Muscle of leg (tissue), 11 donors: ENCODE measurements around the gene RSPH9. TPM values are rescaled to one million over a fixed set of nuclear protein-coding genes. Genes with fewer than 3 reads are reported as not detected.

Source experiments
- DNase-seq: peaks from one replicate; pipeline ENCODE4 v3.0.0; 2013
- H3K27ac ChIP-seq: one replicate; pipeline ENCODE4 v1.5.1; 2013; ENCODE audit warnings: mild to moderate bottlenecking, low read length, control low read depth
- H3K27me3 ChIP-seq: one replicate; pipeline ENCODE4 v1.6.1; 2013; ENCODE audit warnings: low read length; ENCODE audit not compliant: control insufficient read depth, insufficient read depth
- H3K36me3 ChIP-seq: one replicate; pipeline ENCODE4 v1.6.1; 2013; ENCODE audit warnings: low read length; ENCODE audit not compliant: control insufficient read depth, insufficient read depth
- H3K4me1 ChIP-seq: one replicate; pipeline ENCODE4 v1.6.1; 2013; ENCODE audit warnings: low read length; ENCODE audit not compliant: control insufficient read depth, insufficient read depth
- H3K4me3 ChIP-seq: one replicate; pipeline ENCODE4 v1.5.1; 2013; ENCODE audit warnings: low read length, control low read depth
- H3K9me3 ChIP-seq: replicated peaks from 2 replicates; pipeline ENCODE4 v1.6.1; 2013; ENCODE audit warnings: low read depth, low read length; ENCODE audit not compliant: control insufficient read depth
- WGBS: methylation state at CpG from one replicate; pipeline ENCODE4 v1.1.5; 2013; ENCODE audit warnings: missing lambda C conversion rate; ENCODE audit not compliant: insufficient coverage; 5-methylcytosine and 5-hydroxymethylcytosine counted together
- polyA plus RNA-seq, 8 donors: library from polyadenylated mRNA; unstranded; fragments of 120-200 nt; gene quantifications; one replicate each; pipeline versions ENCODE4 v1.2.1 to v1.2.3, GENCODE V29; 2013; ENCODE audit warnings: inconsistent platforms in 1 of 8, low replicate concordance in 1 of 8; ENCODE audit not compliant: insufficient read length in 8 of 8, insufficient read depth in 1 of 8
- total RNA-seq: library from RNA; stranded (reverse); fragments of 120-200 nt; gene quantifications from one replicate; pipeline ENCODE4 v1.2.4, GENCODE V29; 2013

RSPH9 gene
- total and polyA plus RNA-seq, 9 donors, result 0.41 to 1.1 (median 0.78) TPM

DNA sequence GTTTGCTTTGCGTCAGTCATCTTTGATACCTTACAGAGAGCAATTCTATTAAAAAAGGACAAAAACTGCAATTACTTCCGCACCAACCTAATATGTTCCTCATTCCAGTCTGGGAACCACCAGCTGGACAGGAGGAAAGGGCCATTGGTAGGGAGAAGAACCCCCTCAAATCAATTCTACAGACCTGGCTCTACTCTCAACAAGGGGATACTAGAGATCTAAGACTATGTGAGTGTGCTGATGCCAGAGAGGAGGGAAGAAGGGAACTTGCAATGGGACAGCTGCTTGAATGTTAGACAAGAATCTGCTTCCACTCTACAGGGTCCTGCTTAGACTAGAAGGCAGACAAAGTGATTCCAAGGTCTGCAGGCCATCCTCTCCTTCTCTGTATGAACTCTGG is 29.5 kb downstream of the RSPH9 start:
- Histone ChIP-seq H3K36me3 (peaks cover 89% of the 10 kb centered on the region), H3K27ac (no peak overlapping the region)

DNA sequence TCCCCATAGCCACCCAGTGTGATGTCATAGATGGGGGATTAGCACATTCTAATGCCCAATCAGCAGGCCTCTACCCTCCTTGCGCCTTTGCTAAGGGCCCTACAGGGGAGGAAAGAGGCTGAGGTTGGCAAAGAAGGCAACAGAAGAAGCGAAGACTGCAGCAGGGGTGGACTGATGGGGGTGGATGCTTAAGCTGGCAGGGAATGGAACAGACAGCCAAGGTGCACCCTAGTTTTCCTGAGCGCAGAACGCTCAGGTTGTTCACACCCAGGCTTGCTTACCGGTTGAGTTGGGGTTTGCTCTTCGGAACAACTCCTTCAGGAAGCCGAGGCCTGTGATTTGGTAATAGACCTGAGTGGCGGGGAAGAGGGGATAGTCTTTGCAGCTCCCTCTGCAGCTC is 30.1 kb downstream of the RSPH9 start:
- Histone ChIP-seq H3K9me3 (no peaks in the 10 kb centered on the region), H3K36me3 (peaks cover 92% of the 10 kb centered on the region), H3K4me3 (no peak overlapping the region), H3K27me3 (no peaks in the 10 kb centered on the region), H3K4me1 (peaks cover 40% of the 10 kb centered on the region), H3K27ac (no peak overlapping the region)
- DNase-seq, result no peak
- 91% methylated on average over 8 of the region's 8 CpGs for WGBS

More for the DNA sequence above, 29.5 kb downstream of the RSPH9 start:
- no peaks in the 10 kb centered on the region for H3K9me3 ChIP-seq
- no peaks in the 10 kb centered on the region for H3K27me3 ChIP-seq
- H3K4me1 ChIP-seq, result peaks cover 47% of the 10 kb centered on the region
- WGBS, result no CpG with 5 or more reads among the region's 2 CpGs
- H3K4me3 ChIP-seq, result no peak overlapping the region
- DNase-seq, result no peak

DNA sequence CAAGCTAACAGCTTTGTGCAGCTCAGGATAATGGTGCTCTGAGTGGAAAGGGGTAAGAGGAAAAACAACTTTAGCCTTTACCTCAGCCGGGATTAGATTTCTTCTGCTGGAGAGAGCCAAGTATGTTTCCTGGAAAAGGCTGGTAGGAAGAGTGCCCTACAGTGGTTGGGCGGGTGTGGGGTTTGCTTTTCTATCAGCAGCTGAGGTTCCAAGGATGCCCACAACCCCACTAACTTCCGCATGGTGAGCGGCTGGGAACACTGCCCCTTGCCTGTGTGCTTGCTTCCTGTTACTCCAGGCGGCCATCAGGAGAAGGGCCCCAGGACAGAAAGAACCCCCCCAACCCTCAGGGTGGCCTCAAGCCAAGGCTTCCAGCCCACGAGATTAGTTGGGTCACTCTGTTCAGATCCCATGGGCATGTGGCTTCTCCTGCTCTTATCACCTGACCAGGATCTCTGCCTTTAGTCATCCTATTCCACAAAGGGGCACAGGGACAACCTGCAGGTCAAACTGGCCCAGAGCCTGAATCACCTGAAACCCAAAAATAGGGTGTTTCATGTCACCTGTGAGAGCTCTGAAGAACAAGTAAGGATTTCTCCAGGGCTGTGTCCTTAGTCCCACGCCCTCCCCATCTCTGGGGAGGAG is 32.2 kb downstream of the RSPH9 start:
- H3K36me3 ChIP-seq, result peaks cover 92% of the 10 kb centered on the region
- no peaks in the 10 kb centered on the region for H3K9me3 ChIP-seq
- no peak overlapping the region for H3K27ac ChIP-seq
- 72% methylated on average over 5 of the region's 7 CpGs for WGBS
- H3K4me3 ChIP-seq, result no peak overlapping the region
- H3K4me1 ChIP-seq, result peaks cover 24% of the 10 kb centered on the region
- no peaks in the 10 kb centered on the region for H3K27me3 ChIP-seq
- no peak for DNase-seq

DNA sequence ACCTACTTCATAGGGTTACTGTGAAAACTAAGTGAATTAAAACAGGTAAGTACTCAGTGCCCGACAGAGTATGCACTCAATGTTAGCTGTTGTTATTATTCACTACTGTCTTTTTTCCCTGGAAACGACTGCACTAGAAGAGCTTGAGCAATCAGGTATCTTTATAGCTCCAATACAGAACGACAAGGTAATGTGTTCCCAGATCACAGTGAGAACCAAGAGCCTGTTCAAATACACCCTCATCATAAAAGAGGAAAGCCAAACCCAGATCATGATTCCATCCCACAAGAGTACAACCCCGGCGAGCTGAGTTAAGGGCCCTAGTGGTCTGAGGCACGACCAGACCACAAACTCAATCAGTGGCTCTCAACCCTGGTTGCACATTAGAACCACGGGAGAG is 32.9 kb downstream of the RSPH9 start:
- Histone ChIP-seq H3K27ac (no peak overlapping the region), H3K9me3 (no peaks in the 10 kb centered on the region), H3K4me1 (peaks cover 21% of the 10 kb centered on the region), H3K4me3 (no peak overlapping the region), H3K36me3 (peaks cover 90% of the 10 kb centered on the region), H3K27me3 (no peaks in the 10 kb centered on the region)
- no peak for DNase-seq
- 69% methylated on average over 3 of the region's 7 CpGs for WGBS

DNA sequence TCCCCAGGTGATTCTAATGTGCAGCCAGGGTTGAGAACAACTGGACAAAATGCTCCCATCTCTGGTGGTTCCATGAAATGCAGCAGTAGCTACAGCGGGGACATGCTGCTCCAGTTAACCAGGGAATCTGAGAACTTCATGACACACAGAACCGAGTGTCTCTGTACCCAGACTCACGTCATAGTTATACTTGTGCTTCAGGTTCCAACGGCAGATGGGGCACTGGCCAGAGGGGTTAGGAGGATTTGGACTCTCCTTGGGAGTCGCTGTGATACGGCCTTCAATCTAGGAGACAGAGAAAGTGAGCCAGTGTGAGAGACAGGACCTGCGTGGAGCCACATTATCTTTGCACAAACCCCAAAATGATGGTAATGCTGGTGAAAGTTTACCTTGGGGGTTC is 33.5 kb downstream of the RSPH9 start:
- H3K27me3 ChIP-seq, result no peaks in the 10 kb centered on the region
- peaks cover 90% of the 10 kb centered on the region for H3K36me3 ChIP-seq
- H3K4me1 ChIP-seq, result peaks cover 22% of the 10 kb centered on the region
- no peaks in the 10 kb centered on the region for H3K9me3 ChIP-seq
- 86% methylated on average over 7 of the region's 7 CpGs for WGBS
- H3K4me3 ChIP-seq, result no peak overlapping the region
- H3K27ac ChIP-seq, result no peak overlapping the region
- no peak for DNase-seq

DNA sequence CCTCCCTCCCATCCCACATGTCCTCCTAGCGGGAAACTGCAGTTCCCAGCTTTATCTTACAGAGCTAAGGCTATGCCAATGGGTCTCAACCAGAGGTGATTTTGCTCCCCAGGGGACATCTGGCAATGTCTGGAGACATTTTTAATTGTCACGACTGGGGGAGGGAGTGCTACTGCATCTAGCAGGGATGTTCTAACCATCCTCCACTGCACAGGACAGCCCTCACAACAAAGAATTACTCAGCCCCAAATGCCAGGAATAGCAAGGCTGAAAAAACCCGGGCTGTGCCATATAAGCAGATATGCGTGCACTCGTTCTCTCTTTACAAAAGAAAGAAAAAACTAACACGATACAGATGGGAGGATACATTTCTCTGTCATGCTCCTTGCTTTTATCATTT is 34.2 kb downstream of the RSPH9 start:
- 64% methylated on average over 3 of the region's 6 CpGs for WGBS
- no peak overlapping the region for H3K4me3 ChIP-seq
- no peaks in the 10 kb centered on the region for H3K27me3 ChIP-seq
- H3K36me3 ChIP-seq, result peaks cover 83% of the 10 kb centered on the region
- H3K9me3 ChIP-seq, result no peaks in the 10 kb centered on the region
- peaks cover 15% of the 10 kb centered on the region for H3K4me1 ChIP-seq
- H3K27ac ChIP-seq, result no peak overlapping the region
- no peak for DNase-seq

DNA sequence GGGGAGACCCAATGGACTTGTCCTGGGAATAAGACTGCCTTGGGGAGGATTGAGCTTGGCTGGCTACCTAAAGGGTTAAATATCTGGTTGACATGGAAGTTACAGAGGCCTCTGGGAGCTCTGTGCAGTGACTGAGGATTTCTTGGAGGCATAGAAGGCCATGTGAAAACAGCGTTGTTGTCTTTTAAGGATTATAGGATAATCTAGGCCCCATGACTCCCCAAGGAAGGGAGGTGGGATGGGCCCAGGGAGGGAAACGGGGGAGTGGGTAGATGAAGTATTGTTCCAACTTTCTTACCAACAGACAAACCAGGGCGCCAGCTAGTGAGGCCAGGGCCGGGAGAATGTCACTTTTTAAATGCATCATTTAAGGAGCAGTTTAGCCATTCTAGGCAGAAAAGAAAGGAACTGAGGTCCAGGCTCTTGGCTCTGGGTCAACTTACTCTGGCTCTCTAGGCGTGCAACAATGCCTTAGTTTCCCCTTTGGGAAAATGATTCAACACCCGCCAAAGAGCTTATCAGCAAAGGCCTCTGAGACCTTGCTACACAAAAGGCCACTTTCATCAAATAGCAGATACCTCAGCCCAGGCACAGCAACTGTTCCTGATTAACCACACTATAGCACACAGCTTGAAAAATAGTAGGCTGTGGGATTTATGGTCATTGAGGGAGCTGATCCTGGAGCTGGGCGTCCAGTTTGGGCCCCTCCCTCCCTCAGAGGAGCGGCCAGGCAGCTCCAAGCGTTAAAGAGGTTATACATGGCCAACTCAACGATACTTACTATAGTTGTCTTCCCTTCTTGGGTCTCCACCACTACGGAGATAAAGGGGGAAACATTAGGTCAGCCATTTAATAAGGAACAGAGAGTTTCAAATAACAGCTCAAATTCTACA is 35.7 kb downstream of the RSPH9 start:
- no peaks in the 10 kb centered on the region for H3K9me3 ChIP-seq
- WGBS, result 34% methylated on average over 4 of the region's 11 CpGs

DNA sequence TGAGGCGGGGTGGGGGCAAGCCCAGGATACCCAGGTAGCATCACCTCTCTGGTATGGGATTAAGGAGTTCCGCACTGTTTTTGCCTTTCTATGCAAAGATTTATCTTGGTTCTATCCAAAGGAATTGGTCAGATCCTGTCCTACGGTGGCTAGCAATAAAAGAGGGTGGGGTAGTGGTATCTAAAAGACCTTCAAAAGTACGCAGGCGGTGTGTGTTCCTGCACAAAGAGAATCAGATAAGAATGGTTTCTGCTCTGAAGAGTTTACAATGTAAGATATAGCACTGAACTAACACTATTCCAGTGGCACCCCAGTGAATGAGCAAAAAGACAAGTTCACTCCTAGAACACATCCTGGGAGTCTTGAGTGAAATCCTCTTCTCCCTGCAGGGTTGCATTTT is 36.5 kb downstream of the RSPH9 start:
- Histone ChIP-seq H3K9me3 (no peaks in the 10 kb centered on the region), H3K4me3 (no peak overlapping the region), H3K27me3 (no peaks in the 10 kb centered on the region), H3K36me3 (peaks cover 68% of the 10 kb centered on the region), H3K27ac (no peak overlapping the region), H3K4me1 (peaks cover 14% of the 10 kb centered on the region)
- WGBS, result 80% methylated on average over 3 of the region's 5 CpGs
- no peak for DNase-seq

More for the DNA sequence above, 35.7 kb downstream of the RSPH9 start:
- H3K4me3 ChIP-seq, result no peak overlapping the region
- no peaks in the 10 kb centered on the region for H3K27me3 ChIP-seq
- DNase-seq, result peak; percentile 82
- H3K4me1 ChIP-seq, result peaks cover 14% of the 10 kb centered on the region
- peaks cover 73% of the 10 kb centered on the region for H3K36me3 ChIP-seq
- no peak overlapping the region for H3K27ac ChIP-seq

DNA sequence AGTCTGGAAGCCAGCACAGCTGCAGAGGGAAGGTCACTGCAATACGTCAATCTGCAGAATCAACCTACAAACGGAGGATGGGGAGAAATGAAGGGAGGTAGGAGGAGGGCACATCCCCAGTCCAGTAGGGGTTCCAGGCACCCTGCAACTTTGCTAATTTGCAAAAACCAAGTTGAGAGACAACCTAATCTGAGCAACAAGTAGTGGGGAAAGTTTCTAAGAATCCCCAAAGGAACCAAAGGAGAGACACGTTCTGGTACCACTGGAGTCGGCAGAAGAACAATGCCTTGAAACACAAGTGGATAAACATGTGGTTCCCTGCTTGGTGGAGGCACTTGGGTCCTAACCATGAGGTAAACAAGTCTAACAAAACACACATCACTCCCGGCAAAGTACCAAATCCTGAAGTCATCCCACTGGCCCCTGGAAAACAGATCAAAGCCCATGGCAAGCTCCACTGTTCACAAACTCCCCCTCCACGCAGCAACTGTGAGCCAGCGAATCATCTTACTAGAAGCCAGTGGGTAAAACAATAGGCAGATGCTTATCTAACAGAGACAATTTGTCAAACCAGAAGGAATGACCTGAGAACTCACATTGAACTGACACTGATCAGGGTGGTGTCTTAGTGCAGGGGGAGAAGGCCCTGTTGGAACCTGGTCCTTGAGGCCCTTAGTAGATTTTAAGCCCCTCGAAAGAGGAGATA is 38.0 kb downstream of the RSPH9 start:
- WGBS, result 23% methylated on average over 4 of the region's 8 CpGs
- Histone ChIP-seq H3K36me3 (peaks cover 52% of the 10 kb centered on the region), H3K27ac (no peak overlapping the region), H3K4me1 (peaks cover 19% of the 10 kb centered on the region), H3K4me3 (no peak overlapping the region), H3K9me3 (no peaks in the 10 kb centered on the region), H3K27me3 (no peaks in the 10 kb centered on the region)
- no peak for DNase-seq
